Measurements from ENCODE around the gene CORO6. TPM values are rescaled to one million over a fixed set of nuclear protein-coding genes. Genes with fewer than 3 reads are reported as not detected.

Gene CORO6
- total RNA-seq, 1 donor from 2014 or later: 2.8 TPM

DNA sequence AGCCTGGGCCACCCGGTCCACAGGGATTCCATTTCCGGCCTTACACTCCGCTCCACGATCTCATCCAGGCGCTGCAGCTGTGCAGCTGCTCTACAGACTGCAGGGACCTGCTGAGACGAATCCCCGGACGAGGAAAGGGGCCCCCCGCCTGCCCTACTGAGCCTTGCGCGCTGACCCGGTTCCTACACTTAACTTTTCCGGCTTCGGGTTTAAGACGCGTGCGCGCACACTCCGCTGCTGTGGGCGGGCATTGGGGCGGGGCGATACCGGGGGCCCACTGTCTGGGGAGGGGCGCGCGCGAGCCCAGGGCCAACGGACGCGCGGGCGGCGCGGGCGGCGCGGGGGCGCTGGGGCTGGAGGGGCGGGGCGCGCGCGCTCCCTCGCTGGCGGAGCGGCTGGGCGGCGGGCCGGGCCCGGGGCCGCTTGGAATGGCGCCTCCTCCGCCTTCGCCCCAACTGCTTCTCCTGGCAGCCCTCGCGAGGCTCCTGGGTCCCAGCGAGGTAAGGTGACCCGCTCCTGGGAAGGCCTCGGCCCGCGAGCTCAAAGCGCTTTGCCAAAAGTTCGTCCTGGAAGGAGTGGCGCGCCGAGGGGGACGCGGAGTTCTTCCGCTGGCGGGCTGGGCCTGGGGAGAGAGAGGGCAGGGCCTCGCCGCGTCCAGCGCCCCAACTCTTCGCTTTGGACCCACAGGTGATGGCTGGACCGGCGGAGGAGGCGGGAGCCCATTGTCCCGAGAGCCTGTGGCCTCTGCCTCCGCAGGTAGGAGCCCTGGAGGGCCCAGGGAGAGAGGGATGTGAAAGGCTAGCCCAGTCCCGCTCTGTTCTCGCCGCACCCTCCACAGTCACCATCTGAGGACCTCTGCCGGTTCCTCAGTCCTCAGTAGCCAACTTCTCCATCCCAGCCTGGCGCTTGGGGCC, 54.1 kb downstream of the CORO6 start, which contains the start of gene TP53I13:
Gene TP53I13 (plus strand): TSS at position 371 of the 914 bp plus-strand sequence. CDS start 58 bp downstream, at position 429.
- intact Hi-C loops (cut with micrococcal nuclease): loop anchor here (1.0 to 5.0 kb wide), 12 partner anchors 21 to 856 kb away; partner anchors contain the start of genes GIT1, NEK8, NUFIP2 and PROCA1

DNA sequence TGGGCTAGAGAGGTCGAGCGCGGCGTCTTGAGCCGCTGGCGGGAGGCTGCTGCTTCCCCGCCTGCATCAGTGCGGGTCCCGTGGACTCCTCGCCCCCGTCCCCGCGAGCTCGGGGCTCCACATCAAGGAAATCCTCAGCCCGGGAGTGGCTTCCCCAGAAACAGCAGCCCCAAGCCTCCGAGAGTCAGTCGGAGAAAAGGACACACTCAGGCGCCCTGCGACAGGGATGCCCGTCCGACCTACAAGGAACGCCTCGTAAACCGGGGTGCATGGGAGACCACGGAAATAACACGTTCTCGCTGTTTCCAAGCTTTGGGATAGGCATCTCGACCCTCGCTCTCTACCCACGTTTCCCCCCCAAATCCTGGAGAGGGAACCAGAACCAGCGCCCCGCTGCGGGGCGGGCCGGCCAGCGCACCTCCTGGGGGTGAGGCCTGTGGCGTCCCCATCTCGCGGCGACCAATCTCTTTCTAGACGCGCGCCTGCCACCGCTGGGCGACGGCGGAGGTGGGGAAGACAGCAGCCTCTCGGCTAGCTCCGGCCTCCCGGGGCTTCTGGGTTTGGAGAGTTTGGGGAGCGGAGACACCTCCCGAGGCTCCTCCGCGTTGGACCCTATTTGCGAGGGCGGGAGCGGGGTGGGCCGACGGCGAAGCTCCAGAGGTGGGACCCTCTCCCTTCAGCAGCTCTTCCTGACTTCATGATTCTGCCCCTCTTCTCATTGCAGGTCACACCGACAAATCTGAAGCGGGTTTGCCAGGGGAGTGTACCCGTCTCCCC, 55.0 kb downstream of the CORO6 start:
- intact Hi-C loops (cut with micrococcal nuclease): loop anchor here (1.0 to 5.0 kb wide), 13 partner anchors 22 to 855 kb away; partner anchors contain the start of genes GIT1, NEK8, NUFIP2 and PROCA1

DNA sequence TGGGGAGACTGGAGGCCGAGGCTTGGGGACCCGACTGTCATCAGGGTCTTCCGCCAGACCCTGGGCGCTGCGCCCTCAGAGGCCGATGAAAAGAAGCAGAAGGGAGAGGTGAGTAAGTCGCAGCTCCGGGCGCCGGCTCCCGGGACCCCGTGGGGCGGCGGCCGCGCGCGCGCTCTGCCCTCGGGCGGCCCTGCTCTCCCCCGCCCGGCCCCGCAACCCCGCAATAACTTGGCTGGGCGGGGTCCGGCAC, 55.5 kb downstream of the CORO6 start:
- intact Hi-C loops (cut with micrococcal nuclease): loop anchor here (2.0 to 5.0 kb wide), 5 partner anchors 22 to 855 kb away; partner anchors contain the start of genes NEK8, PROCA1 and TLCD1

DNA sequence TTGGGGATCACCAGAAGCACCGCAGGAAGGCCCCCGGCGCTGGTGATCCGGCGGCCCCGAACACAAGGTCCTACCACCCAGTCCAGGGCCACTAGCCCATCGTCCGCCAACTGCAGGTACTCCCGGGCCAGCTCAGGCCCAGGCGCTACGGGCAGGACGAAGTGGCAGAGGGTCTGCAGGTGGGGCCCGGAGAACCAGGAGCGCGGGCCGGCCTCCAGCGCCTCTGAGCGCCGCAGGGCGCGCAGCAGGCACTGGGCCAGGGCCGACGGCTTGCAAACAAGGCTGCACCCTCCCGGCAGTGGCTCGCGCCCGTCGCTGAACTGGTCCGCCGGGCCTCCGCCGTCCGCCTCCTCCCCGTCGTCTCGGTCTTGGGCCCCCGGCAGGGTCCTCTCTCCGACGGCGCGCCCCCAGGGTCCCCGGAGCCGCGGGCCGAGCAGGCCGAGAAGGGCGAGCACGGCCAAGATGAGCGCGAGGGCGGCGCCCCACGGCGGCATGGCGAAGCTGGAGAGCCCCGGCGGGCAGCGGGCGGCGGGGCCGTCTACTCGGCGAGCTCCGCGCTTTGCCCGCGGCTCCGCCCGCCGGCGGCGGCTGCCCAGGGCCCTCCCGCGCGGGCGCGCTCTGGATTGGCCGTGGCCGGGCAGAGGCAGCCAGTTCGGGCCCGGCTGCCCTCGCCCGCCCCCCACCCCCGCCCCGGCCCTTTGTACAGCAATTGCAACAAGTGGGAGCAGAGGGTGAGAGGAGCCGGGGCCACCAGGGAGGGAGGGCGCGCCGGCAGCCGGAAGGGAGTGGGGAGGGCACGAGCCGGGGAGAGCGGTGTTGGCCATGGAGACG, 56.0 kb downstream of the CORO6 start, which contains the start of gene ABHD15:
Gene ABHD15 (minus strand): TSS at position 565 of the 831 bp plus-strand sequence. CDS start 71 bp downstream, at position 494.
- intact Hi-C loops (cut with micrococcal nuclease): loop anchor here (2.0 to 5.0 kb wide), 5 partner anchors 22 to 854 kb away; partner anchors contain the start of genes NEK8, PROCA1 and TLCD1

DNA sequence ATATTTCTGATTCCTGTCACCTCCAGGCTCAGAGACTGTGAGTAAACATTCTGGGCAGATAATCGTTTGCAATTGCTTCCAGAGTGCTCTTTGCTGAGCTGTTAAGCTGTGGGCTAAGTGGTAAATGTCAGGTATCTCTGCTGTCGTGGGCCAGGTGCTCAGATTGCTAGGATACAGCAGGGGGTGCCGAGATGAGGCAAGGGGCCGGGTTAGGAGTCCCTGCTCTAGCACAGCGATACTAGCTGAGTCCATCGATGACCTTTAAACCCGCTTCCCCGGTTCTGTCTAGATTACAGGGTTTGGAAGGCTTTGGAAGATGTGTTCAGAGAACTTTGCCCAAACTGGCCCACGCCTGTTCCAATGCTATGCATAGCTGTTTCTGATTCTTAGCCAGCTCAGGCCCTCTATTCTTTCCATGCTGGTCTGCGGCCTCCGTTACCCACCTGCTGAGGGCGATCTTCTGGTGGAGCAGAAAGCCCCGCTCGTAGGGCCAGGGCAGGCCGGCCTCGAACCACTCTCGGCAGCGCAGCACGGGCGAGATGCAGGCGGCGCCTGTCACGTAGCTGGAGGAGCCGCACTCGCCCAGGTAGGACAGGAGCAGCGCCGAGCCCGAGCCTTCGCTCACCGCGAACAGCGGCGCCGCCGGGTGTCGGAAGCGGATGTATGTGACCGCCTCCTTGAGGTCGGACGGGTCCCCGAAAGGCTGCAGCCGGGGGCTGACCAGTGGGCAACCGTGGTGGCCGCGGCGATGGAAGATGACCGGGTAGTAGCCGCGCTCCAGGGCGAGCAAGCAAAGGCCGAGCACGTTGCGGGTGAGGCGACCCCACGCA, 56.9 kb downstream of the CORO6 start:
- intact Hi-C loops (cut with micrococcal nuclease): loop anchor here (2.0 to 5.0 kb wide), 5 partner anchors 21 to 854 kb away; partner anchors contain the start of genes NEK8, PROCA1 and TLCD1

Other genes starting within 250 kb of the CORO6 start
- 60.2 and 63.6 TPM in 2 replicates for gene TAOK1, start 232.5 kb downstream of the CORO6 start, total RNA-seq
- gene ABHD15, start 55.9 kb downstream of the CORO6 start, total RNA-seq: 15.7 and 16.6 TPM in 2 replicates
- 69.2 and 69.8 TPM in 2 replicates for gene TP53I13, start 54.2 kb downstream of the CORO6 start, total RNA-seq
- gene GIT1, start 33.3 kb downstream of the CORO6 start, total RNA-seq: 59.2 and 61.3 TPM in 2 replicates
- gene ANKRD13B, start 29.8 kb downstream of the CORO6 start, total RNA-seq: 12.0 and 14.7 TPM in 2 replicates